ENCODE data around the gene BTBD9. TPM values are rescaled to one million over a fixed set of nuclear protein-coding genes. Genes with fewer than 3 reads are reported as not detected.
"Not testable (repeated sequence)": the region's sequence is repeated elsewhere in the genome, so short reads cannot be mapped to it uniquely, and the experiment has no call there.

The BTBD9 gene
- polyA plus RNA-seq, 3 donors: 15.1 to 17.6 (median 15.5) TPM

GRCh38 chr6:38425788-38426488 is 213.8 kb downstream of the BTBD9 start:
- not testable (repeated sequence) for DNase-seq (ENCODE audit: extremely low read depth in 1 of 11, low read depth in 9 of 11, low spot score in 4 of 11)

GRCh38 chr6:38423746-38424145 is 216.0 kb downstream of the BTBD9 start:
- DNase-seq (ENCODE audit: extremely low read depth in 1 of 11, low read depth in 9 of 11, low spot score in 4 of 11): no peak

GRCh38 chr6:38420207-38420606 is 219.5 kb downstream of the BTBD9 start:
- no peak for DNase-seq (ENCODE audit: extremely low read depth in 1 of 11, low read depth in 9 of 11, low spot score in 4 of 11)

DNA sequence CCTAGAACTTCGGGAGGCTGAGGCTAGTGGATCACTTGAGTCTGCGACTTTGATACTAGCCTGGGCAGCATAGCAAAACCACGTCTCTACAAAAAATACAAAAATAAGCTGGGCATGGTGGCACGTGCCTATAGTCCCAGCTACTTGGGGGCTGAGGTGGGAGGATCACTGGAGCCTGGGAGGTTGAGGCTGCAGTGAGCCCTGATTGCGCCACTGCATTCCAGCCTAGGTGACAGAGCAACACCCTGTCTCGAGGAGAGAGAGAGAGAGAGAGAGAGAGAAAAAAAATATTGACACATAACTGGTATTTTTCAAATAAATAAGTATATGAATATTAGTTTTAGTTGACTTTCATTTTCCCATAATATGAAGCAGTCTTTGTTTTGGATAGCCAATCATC is 222.2 kb downstream of the BTBD9 start:
- no peak for DNase-seq (ENCODE audit: extremely low read depth in 1 of 11, low read depth in 9 of 11, low spot score in 4 of 11)

- no peak for DNase-seq (ENCODE audit: extremely low read depth in 1 of 11, low read depth in 9 of 11, low spot score in 4 of 11)
These were observed 224.3 kb downstream of the BTBD9 start for GRCh38 chr6:38415231-38416005.

DNA sequence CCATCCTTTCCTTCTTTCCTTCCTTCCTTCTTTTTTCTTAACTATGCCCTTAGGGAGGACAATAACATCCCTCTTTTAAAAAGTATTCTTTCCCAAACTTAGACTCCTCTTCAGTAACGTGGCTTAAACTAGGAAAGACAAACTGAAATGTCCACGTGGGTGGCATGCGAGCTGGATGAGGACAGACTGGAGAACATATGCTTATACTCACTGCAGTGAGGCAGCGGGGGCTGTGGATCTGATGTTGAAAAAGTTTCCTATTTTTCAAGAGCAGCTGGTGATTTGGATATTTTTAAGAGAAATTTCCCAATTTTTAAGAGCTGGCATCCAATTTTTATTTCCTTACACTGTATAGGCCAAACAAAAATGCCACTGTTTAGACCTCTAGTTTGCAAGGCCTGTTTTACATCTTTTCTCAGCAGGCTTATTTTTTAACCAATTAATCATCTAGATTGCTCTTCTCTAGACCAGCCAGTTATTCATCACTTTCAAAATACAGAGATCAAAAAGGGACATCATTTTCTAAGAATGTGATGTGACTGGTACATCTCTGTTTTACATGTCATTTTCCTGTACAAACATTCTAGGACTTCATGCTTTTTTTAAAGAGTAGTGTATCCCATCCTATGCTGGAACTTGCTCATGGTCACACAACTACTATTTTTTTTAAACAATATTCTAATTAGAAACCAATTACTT is 226.5 kb downstream of the BTBD9 start:
- DNase-seq (ENCODE audit: extremely low read depth in 1 of 11, low read depth in 9 of 11, low spot score in 4 of 11): no peak

- DNase-seq (ENCODE audit: extremely low read depth in 1 of 11, low read depth in 9 of 11, low spot score in 4 of 11): no peak
These were observed 232.5 kb downstream of the BTBD9 start for GRCh38 chr6:38407192-38407591.

GRCh38 chr6:38406096-38406495 is 233.6 kb downstream of the BTBD9 start:
- DNase-seq (ENCODE audit: extremely low read depth in 1 of 11, low read depth in 9 of 11, low spot score in 4 of 11): no peak

GRCh38 chr6:38404900-38405556 is 234.7 kb downstream of the BTBD9 start:
- DNase-seq (ENCODE audit: extremely low read depth in 1 of 11, low read depth in 9 of 11, low spot score in 4 of 11): no peak

DNA sequence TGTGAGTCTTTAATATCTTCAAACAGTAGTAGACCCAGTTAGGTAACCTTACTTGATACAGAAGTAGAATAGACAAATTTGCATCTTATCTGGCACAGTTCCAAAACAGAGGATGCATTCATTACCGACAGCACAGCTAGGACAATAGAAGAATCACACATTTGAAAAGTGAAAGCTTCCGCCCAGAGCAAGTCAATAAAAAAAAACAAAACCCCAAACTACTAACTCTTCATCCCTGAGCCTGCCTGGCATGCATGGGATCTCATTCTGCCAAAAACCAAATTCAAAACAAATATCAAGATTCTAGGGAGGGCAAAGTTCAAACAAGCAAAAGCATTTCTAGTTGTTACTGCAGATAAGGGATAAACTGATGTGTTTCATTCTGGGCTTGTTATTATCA is 235.4 kb downstream of the BTBD9 start:
- DNase-seq (ENCODE audit: extremely low read depth in 1 of 11, low read depth in 9 of 11, low spot score in 4 of 11): no peak

- no peak for DNase-seq (ENCODE audit: extremely low read depth in 1 of 11, low read depth in 9 of 11, low spot score in 4 of 11)
These were observed 236.2 kb downstream of the BTBD9 start for GRCh38 chr6:38403548-38403947.

DNA sequence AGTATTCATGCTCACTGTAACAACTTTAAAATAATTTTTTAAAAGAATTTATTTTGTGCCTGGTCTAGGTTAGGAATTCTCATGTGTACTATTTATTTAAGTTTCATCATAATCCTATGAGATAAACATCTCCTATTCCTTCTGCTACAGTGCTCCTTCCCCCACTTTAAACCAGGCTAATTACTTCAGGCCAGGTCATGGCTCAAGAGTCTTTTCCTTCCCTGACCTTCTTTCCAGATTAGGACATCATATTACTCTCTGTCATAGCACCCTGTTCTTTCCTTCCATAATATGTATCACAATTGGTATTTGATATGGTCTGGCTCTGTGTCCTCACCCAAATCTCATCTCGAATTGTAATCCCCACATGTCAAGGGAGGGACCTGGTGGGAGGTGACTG is 239.0 kb downstream of the BTBD9 start:
- no peak for DNase-seq (ENCODE audit: extremely low read depth in 1 of 11, low read depth in 9 of 11, low spot score in 4 of 11)

- no peak for DNase-seq (ENCODE audit: extremely low read depth in 1 of 11, low read depth in 9 of 11, low spot score in 4 of 11)
These were observed 239.6 kb downstream of the BTBD9 start for GRCh38 chr6:38400101-38400500.

GRCh38 chr6:38396209-38396608 is 243.5 kb downstream of the BTBD9 start:
- no peak for DNase-seq (ENCODE audit: extremely low read depth in 1 of 11, low read depth in 9 of 11, low spot score in 4 of 11)

DNA sequence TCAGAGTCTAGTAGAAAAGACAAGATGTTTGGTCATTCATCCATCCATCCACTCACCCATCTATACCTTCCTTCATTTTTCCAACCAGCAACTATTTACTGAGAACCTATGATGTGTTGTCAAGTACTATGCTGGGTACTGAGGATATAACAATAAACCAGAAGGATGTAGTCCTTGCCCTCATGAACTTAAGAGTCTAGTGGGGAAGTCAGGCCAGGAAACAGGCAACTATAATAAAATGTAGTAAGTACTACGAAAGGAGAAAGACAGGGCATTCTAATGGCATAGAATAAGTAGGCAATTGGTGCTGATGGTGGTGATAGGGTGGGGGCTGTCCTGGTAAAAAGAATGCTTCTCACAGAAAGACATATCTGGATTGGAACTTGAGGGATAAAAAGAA is 245.7 kb downstream of the BTBD9 start:
- DNase-seq (ENCODE audit: extremely low read depth in 1 of 11, low read depth in 9 of 11, low spot score in 4 of 11): no peak

- DNase-seq (ENCODE audit: extremely low read depth in 1 of 11, low read depth in 9 of 11, low spot score in 4 of 11): no peak
These were observed 247.8 kb downstream of the BTBD9 start for GRCh38 chr6:38391626-38392579.

DNA sequence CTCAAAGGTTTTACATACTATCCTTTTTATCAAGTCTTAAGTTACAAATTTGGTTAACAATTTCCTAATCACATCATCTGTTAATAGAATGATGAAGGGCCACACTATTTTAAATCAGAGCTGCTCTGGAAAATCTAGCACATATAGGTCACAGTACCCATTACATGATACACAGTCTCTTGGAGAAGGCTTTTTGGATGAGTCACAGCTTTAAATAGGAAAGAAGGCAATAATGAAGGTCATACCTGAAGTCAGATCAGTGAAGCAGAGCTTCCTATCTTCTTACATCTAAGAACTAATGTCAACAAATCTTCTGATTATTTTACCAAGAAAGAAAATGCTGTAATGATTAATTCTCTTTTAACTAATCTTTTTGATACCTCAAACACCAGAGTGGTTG is 248.5 kb downstream of the BTBD9 start:
- DNase-seq (ENCODE audit: extremely low read depth in 1 of 11, low read depth in 9 of 11, low spot score in 4 of 11): no peak

DNA sequence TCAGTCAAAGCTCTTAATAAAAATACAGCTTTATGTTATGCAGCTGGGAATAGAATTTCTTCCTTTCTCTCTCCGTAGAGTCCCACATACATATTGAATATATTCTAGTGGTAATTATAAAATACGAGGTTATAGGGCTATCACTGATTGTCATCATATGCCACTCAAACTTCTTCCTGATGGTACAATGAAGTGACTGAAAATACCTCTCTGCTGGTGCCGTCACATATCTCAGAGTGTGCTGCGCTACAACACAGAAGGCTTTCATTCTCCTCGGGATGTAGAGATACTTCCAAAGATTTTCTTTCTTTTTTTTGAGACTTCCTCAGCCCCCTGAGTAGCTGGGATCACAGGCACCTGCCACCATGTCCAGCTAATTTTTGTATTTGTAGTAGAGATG is 249.9 kb downstream of the BTBD9 start:
- DNase-seq (ENCODE audit: extremely low read depth in 1 of 11, low read depth in 9 of 11, low spot score in 4 of 11): no peak

GRCh38 chr6:38387971-38388370 is 251.8 kb downstream of the BTBD9 start:
- peak in 2 of 11 donors; percentile 8 to 19 for DNase-seq (ENCODE audit: extremely low read depth in 1 of 11, low read depth in 9 of 11, low spot score in 4 of 11)
